Heart left ventricle (tissue), 16 donors: Measurements from ENCODE around the gene MEIS2. TPM values are rescaled to one million over a fixed set of nuclear protein-coding genes. Genes with fewer than 3 reads are reported as not detected.

Experiments used
- ATAC-seq, 4 donors: fragments of 200-7000 bp; cut with Tn5 transposase; one replicate each; pipeline ENCODE4 v1.9.1; 2020 to 2022; ENCODE audit warnings: moderate library complexity in 4 of 4, mild to moderate bottlenecking in 3 of 4, moderate number of reproducible peaks in 1 of 4
- DNase-seq, 5 donors: peaks; one replicate each; pipeline ENCODE4 v3.0.0-alpha.2; 2020
- H3K27ac ChIP-seq, 12 donors: fragments of 200-600 bp; sonication (generic) in 4 of 12; one replicate each; pipeline versions ENCODE4 v1.5.0 to v1.8.0; 2016 to 2022; ENCODE audit warnings: mild to moderate bottlenecking in 2 of 12
- H3K27me3 ChIP-seq, 9 donors: fragments of 200-600 bp; sonication (generic) in 2 of 9; one replicate each; pipeline versions ENCODE4 v1.5.1 to v1.8.0; 2016 to 2022; ENCODE audit warnings: mild to moderate bottlenecking in 3 of 9
- H3K36me3 ChIP-seq, 9 donors: fragments of 200-600 bp; sonication (generic) in 2 of 9; one replicate each; pipeline versions ENCODE4 v1.5.0 to v1.8.0; 2018 to 2022; ENCODE audit warnings: mild to moderate bottlenecking in 2 of 9
- H3K4me1 ChIP-seq, 12 donors: fragments of 200-600 bp; sonication (generic) in 4 of 12; one replicate each; pipeline versions ENCODE4 v1.5.0 to v1.8.0; 2016 to 2022; ENCODE audit warnings: mild to moderate bottlenecking in 3 of 12
- H3K4me3 ChIP-seq, 12 donors: fragments of 200-600 bp; sonication (generic) in 4 of 12; one replicate each; pipeline versions ENCODE4 v1.5.0 to v1.8.0; 2017 to 2022; ENCODE audit warnings: mild to moderate bottlenecking in 9 of 12, moderate library complexity in 4 of 12
- H3K9me3 ChIP-seq, 12 donors: fragments of 200-600 bp; sonication (generic) in 4 of 12; one replicate each; pipeline versions ENCODE4 v1.5.0 to v1.8.0; 2016 to 2022; ENCODE audit warnings: mild to moderate bottlenecking in 1 of 12
- POLR2A ChIP-seq, 2 donors: fragments of 450-650 bp; IDR thresholded peaks; one replicate each; pipeline ENCODE4 v1.6.1; 2017; ENCODE audit warnings: antibody characterized with exemption in 2 of 2, mild to moderate bottlenecking in 2 of 2, moderate library complexity in 2 of 2
- WGBS, 4 donors: extraction: QIAGEN DNeasy Blood & Tissue Kit in 2 of 4; methylation state at CpG; one replicate each; pipeline versions ENCODE4 v1.1.5 to v1.1.7; 2013 to 2018; 5-methylcytosine and 5-hydroxymethylcytosine counted together
- intact Hi-C, 10 donors: fragments of 100-400 bp; cut with DNase I; formaldehyde crosslinking; loops; one replicate each; pipeline versions ENCODE4 v1.11.1 to v1.14.2; 2022
- polyA plus RNA-seq, 2 donors: library from polyadenylated mRNA; stranded (reverse); fragments of 200-250 nt; gene quantifications; one replicate each; pipeline ENCODE4 v1.2.3, GENCODE V29; 2013
- total RNA-seq, 9 donors: library from RNA; depleted of rRNA in 2 of 9; stranded (reverse); fragments of >200 nt in 2 of 9; fragmentation: NEBNext Ultra II Directional in 3 of 9; extraction: Animal tissue kit (Norgen Biotek cat#: 25700) in 3 of 9; gene quantifications; one replicate each; pipeline versions ENCODE4 v1.1.0 to v1.2.4, GENCODE V29; 2016 to 2023
- TF ChIP-seq, protein P1 (sequence below), 12 donors: fragments of 200-600 bp; sonication (generic) in 4 of 12; IDR thresholded peaks; one replicate each; pipeline versions ENCODE4 v1.5.0 to v1.8.0; 2018 to 2022; ENCODE audit warnings: antibody characterized with exemption in 12 of 12, mild to moderate bottlenecking in 5 of 12
- donor health status: ischemic (EF 13 %, LVEDD 7.1; RV severe dilation, severe dysfunction).
- donor health status: healthy with polysubstance abuse.
- donor health status: DM: no; HTN: yes; CAD: no.
- donor health status: DM: no; HTN: no; CAD: no.
- donor health status: ischemic (EF 25% LVEDD 6.9; RV normal size, moderate dysfunction).
- donor health status: ischemic (EF 25% LVEDD 5.7; RV mildly dilated, moderate dysfunction).
- donor health status: healthy.
- donor health status: DM: yes; HTN: yes; CAD: no.
- donor health status: ischemic (EF 35%, LVEDD 5.7; RV mildly dilated, moderate dysfunction).
- donor health status: nonischemic (EF 11% LVEDD 7.7; RV severe dilation, severe dysfunction).
- donor health status: DM: yes; HTN: yes; CAD: no.
- donor health status: PGD.
- donor health status: ischemic (EF 29% LVEDD 5.4; RV normal size, mild dysfunction).
- donor health status: nonischemic (EF 23%, LVEDD 6.1; RV moderate dilation, normal function).

MEIS2 gene
- total and polyA plus RNA-seq, 11 donors, result 13.2 to 89.7 (median 49.7) TPM

GRCh38 chr15:37136666-37137065, 36.3 kb upstream of the MEIS2 start:
- Histone ChIP-seq H3K36me3 (no peaks in the 10 kb centered on the region), H3K27me3 (no peaks in the 10 kb centered on the region), H3K4me1 (peaks cover 0 to 5% (median 0%) of the 10 kb centered on the region in 12 donors), H3K9me3 (no peaks in the 10 kb centered on the region), H3K4me3 (no peak overlapping the region), H3K27ac (no peak overlapping the region)
- ATAC-seq (no peak), DNase-seq (no peak)
- WGBS, 4 donors, result 85 to 90% (median 87%) methylated on average over 2 of the region's 2 CpGs
- intact Hi-C loops, result loop anchor here in 7 of 10 donors (10.0 kb wide), 6 partner anchors 252 to 1622 kb away; no protein-coding TSS in a partner anchor
- TF ChIP-seq, protein P1, sequence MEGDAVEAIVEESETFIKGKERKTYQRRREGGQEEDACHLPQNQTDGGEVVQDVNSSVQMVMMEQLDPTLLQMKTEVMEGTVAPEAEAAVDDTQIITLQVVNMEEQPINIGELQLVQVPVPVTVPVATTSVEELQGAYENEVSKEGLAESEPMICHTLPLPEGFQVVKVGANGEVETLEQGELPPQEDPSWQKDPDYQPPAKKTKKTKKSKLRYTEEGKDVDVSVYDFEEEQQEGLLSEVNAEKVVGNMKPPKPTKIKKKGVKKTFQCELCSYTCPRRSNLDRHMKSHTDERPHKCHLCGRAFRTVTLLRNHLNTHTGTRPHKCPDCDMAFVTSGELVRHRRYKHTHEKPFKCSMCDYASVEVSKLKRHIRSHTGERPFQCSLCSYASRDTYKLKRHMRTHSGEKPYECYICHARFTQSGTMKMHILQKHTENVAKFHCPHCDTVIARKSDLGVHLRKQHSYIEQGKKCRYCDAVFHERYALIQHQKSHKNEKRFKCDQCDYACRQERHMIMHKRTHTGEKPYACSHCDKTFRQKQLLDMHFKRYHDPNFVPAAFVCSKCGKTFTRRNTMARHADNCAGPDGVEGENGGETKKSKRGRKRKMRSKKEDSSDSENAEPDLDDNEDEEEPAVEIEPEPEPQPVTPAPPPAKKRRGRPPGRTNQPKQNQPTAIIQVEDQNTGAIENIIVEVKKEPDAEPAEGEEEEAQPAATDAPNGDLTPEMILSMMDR (IDR thresholded peaks at IDR 0.05), result no peak
- no peak for TF ChIP-seq POLR2A (IDR thresholded peaks at IDR 0.05)

- TF ChIP-seq, protein P1 (IDR thresholded peaks at IDR 0.05), result peak in 4 of 12 donors; percentile 8 to 47 (median 32)
- TF ChIP-seq POLR2A (IDR thresholded peaks at IDR 0.05), result no peak
- H3K9me3 ChIP-seq, result no peaks in the 10 kb centered on the region
- H3K36me3 ChIP-seq, result no peaks in the 10 kb centered on the region
- ATAC-seq, result peak in 2 of 4 donors; percentile 36 to 64
- no peaks in the 10 kb centered on the region for H3K27me3 ChIP-seq
- no peak overlapping the region for H3K4me3 ChIP-seq
- H3K27ac ChIP-seq, result no peak overlapping the region
- H3K4me1 ChIP-seq, result peaks cover 0 to 5% (median 0%) of the 10 kb centered on the region in 12 donors
- 73 to 93% (median 76%) methylated on average over 1 of the region's 1 CpG for WGBS, 4 donors
- DNase-seq, result no peak
- intact Hi-C loops, result loop anchor here in 7 of 10 donors (1.0 to 10.0 kb wide), 8 partner anchors 250 to 1620 kb away; no protein-coding TSS in a partner anchor
These were observed 34.9 kb upstream of the MEIS2 start for GRCh38 chr15:37135225-37135624.

- no peak for DNase-seq
- peaks cover 0 to 5% (median 0%) of the 10 kb centered on the region in 12 donors for H3K4me1 ChIP-seq
- H3K27me3 ChIP-seq, result no peaks in the 10 kb centered on the region
- H3K36me3 ChIP-seq, result no peaks in the 10 kb centered on the region
- peak in 1 of 4 donors; percentile 81 for ATAC-seq
- no peak overlapping the region for H3K27ac ChIP-seq
- H3K4me3 ChIP-seq, result no peak overlapping the region
- 45 to 66% (median 52%) methylated on average over 3 of the region's 3 CpGs for WGBS, 4 donors
- H3K9me3 ChIP-seq, result no peaks in the 10 kb centered on the region
- TF ChIP-seq, protein P1 (IDR thresholded peaks at IDR 0.05), result peak; percentile 49 to 82 (median 67)
- TF ChIP-seq POLR2A (IDR thresholded peaks at IDR 0.05), result no peak
- intact Hi-C loops, result loop anchor here in 9 of 10 donors (1.0 to 10.0 kb wide), 11 partner anchors 247 to 1620 kb away; no protein-coding TSS in a partner anchor
These were observed 34.4 kb upstream of the MEIS2 start for GRCh38 chr15:37134699-37135131.

- no peak for TF ChIP-seq POLR2A (IDR thresholded peaks at IDR 0.05)
- TF ChIP-seq, protein P1 (IDR thresholded peaks at IDR 0.05), result no peak
- 76 to 87% (median 85%) methylated on average over 1 of the region's 1 CpG for WGBS, 4 donors
These were observed 33.9 kb upstream of the MEIS2 start for GRCh38 chr15:37134244-37134643.

More at GRCh38 chr15:37134244-37134643, 33.9 kb upstream of the MEIS2 start:
- Histone ChIP-seq H3K36me3 (no peaks in the 10 kb centered on the region), H3K27me3 (no peaks in the 10 kb centered on the region), H3K4me3 (no peak overlapping the region), H3K27ac (no peak overlapping the region), H3K9me3 (no peaks in the 10 kb centered on the region), H3K4me1 (peaks cover 0 to 5% (median 0%) of the 10 kb centered on the region in 12 donors)
- ATAC-seq, result no peak
- intact Hi-C loops, result loop anchor here in 9 of 10 donors (2.0 to 10.0 kb wide), 10 partner anchors 247 to 1619 kb away; no protein-coding TSS in a partner anchor
- DNase-seq, result no peak
